ENCODE data around the gene USP34. TPM values are rescaled to one million over a fixed set of nuclear protein-coding genes. Genes with fewer than 3 reads are reported as not detected.

USP34 gene
- total RNA-seq, 1 donor from 2014 or later = 83.2 TPM

- H3K36me3 ChIP-seq (ENCODE audit: control insufficient read depth, insufficient read depth, low read length) = no peaks in the 10 kb centered on the region
- no peak for TF ChIP-seq CTCF (IDR thresholded peaks at IDR 0.05; ENCODE audit: insufficient read depth, low read length, severe bottlenecking)
- FAIRE-seq = no peak
Measured at GRCh38 chr2:61435291-61435690, 35.6 kb downstream of the USP34 start.

DNA sequence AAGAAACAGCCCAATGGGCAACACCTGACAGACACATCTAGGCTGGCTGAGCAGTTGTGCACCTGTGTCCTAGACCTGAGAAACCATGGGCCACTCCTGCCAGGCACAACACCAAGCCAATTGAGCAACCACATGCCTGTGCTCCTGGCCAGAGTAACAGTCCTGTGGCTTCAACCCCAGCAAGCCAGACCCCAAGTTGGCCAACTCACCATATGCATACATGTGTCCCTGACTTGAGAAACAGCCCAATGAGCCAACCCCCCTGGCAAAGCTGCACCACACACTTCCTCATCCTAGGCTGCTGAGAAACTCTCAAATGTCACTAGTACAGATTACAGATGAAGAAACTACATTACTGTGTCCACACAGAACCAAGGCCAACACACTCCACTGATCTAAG lies 36.6 kb downstream of the USP34 start:
- Histone ChIP-seq H3K36me3 (ENCODE audit: control insufficient read depth, insufficient read depth, low read length) (no peaks in the 10 kb centered on the region), H3K4me3 (ENCODE audit: low read depth, low read length) (no peak overlapping the region), H3K27me3 (ENCODE audit: control insufficient read depth, insufficient read depth, low read length) (no peaks in the 10 kb centered on the region)
- TF ChIP-seq CTCF (IDR thresholded peaks at IDR 0.05; ENCODE audit: insufficient read depth, low read length, severe bottlenecking) = no peak
- FAIRE-seq (no peak), DNase-seq (ENCODE audit: low read depth) (no peak)

More at GRCh38 chr2:61435291-61435690, 35.6 kb downstream of the USP34 start:
- H3K4me3 ChIP-seq (ENCODE audit: low read depth, low read length) = no peak overlapping the region
- no peak for DNase-seq (ENCODE audit: low read depth)
- H3K27me3 ChIP-seq (ENCODE audit: control insufficient read depth, insufficient read depth, low read length) = no peaks in the 10 kb centered on the region

GRCh38 chr2:61433606-61434005 lies 37.3 kb downstream of the USP34 start:
- Histone ChIP-seq H3K4me3 (ENCODE audit: low read depth, low read length) (no peak overlapping the region), H3K36me3 (ENCODE audit: control insufficient read depth, insufficient read depth, low read length) (no peaks in the 10 kb centered on the region), H3K27me3 (ENCODE audit: control insufficient read depth, insufficient read depth, low read length) (no peaks in the 10 kb centered on the region)
- FAIRE-seq = no peak
- DNase-seq (ENCODE audit: low read depth) = no peak
- TF ChIP-seq CTCF (IDR thresholded peaks at IDR 0.05; ENCODE audit: insufficient read depth, low read length, severe bottlenecking) = no peak

DNA sequence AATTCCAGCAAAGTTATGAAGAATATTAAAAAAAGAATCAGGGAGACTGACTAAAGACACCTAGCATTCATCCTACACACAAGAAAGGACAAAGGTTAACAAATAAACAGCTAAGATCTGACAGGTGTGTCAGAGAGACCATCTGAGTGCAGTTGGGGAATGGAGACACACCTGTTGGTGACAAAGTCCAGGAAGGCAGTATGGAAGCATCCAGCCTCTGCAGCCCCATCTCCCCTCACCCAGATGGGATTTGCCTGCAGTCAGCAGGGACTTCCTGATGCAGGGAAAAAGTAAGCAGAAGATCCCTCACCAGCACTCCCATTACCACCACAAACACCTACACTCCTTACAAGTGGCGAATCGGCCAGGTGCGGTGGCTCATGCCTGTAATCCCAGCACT lies 37.9 kb downstream of the USP34 start:
- no peaks in the 10 kb centered on the region for H3K36me3 ChIP-seq (ENCODE audit: control insufficient read depth, insufficient read depth, low read length)
- DNase-seq (ENCODE audit: low read depth) (no peak), FAIRE-seq (no peak)
- H3K27me3 ChIP-seq (ENCODE audit: control insufficient read depth, insufficient read depth, low read length) = no peaks in the 10 kb centered on the region
- no peak for TF ChIP-seq CTCF (IDR thresholded peaks at IDR 0.05; ENCODE audit: insufficient read depth, low read length, severe bottlenecking)
- no peak overlapping the region for H3K4me3 ChIP-seq (ENCODE audit: low read depth, low read length)

DNA sequence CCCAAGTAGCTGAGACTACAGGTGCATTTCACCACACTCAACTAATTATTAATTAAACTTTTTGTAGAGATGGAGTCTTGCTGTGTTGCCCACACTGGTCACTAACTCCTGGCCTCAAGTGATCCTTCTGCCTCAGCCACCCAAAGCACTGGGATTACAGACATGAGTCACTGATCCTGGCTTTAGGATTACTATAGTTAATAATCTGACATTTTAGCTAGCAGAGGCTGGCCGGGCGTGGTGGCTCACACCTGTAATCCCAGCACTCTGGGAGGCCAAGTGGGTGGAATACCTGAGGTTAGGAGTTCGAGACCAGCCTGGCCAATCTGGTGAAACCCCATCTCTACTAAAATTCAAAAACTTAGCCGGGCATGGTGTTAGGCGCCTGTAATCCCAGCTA lies 39.5 kb downstream of the USP34 start:
- no peak for FAIRE-seq
- DNase-seq (ENCODE audit: low read depth) = no peak
- TF ChIP-seq CTCF (IDR thresholded peaks at IDR 0.05; ENCODE audit: insufficient read depth, low read length, severe bottlenecking) = no peak
- no peaks in the 10 kb centered on the region for H3K36me3 ChIP-seq (ENCODE audit: control insufficient read depth, insufficient read depth, low read length)
- H3K4me3 ChIP-seq (ENCODE audit: low read depth, low read length) = no peak overlapping the region
- no peaks in the 10 kb centered on the region for H3K27me3 ChIP-seq (ENCODE audit: control insufficient read depth, insufficient read depth, low read length)

DNA sequence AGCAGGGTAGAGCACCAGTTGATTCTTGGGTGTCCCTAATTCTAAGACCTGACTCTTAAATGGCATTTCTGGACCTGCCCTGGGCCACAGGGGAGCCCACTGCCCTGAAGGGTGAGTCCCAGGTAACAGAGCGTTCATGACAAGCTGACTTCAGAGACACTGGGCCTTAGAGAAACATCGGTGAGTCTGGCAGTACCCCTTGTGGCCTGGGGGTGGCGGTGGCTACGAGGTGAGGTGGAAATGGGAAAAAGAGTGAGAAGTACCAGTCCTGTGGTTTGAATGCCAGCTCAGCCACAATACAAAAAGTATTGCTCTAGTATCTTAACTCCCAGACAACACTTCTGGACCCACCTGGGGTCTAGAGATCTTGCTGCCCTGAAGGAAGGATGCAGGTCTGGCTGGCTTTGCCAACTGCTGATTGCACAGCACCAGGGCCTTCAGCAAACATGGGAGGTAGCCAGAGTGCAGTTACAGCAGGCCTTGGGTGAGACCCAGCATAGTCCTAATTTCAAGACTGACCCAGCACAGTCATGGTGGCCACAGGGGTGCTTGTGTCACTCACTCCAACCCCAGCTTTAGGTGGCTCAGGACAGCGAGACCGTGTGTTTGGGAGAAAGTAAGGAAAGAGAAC lies 44.5 kb downstream of the USP34 start:
- DNase-seq (ENCODE audit: low read depth) = peak; percentile 23

More for the DNA sequence above, 44.5 kb downstream of the USP34 start:
- no peaks in the 10 kb centered on the region for H3K27me3 ChIP-seq (ENCODE audit: control insufficient read depth, insufficient read depth, low read length)
- no peaks in the 10 kb centered on the region for H3K36me3 ChIP-seq (ENCODE audit: control insufficient read depth, insufficient read depth, low read length)
- peak; percentile 62 for TF ChIP-seq CTCF (IDR thresholded peaks at IDR 0.05; ENCODE audit: insufficient read depth, low read length, severe bottlenecking)
- FAIRE-seq = no peak
- no peak overlapping the region for H3K4me3 ChIP-seq (ENCODE audit: low read depth, low read length)
